Gastrocnemius medialis (tissue), 4 donors: ENCODE results near the gene CTDSPL.

ENCODE experiments used
- CTCF ChIP-seq, 5 experiments: fragments of 450-650 bp in 3 of 5; fragments of 200-600 bp in 2 of 5; sonication (generic) in 2 of 5; IDR thresholded peaks in 4 of 5; conservative IDR thresholded peaks in 1 of 5; 1 replicate in 4 of 5; 2 replicates in 1 of 5; pipeline ENCODE4 v1.5.1; 2016 to 2019; ENCODE audit warnings: antibody characterized with exemption in 5 of 5, mild to moderate bottlenecking in 3 of 5, moderate library complexity in 3 of 5
- POLR2A ChIP-seq, 2 donors: fragments of 450-650 bp; IDR thresholded peaks; one replicate each; pipeline ENCODE4 v1.6.1; 2017; ENCODE audit warnings: antibody characterized with exemption in 2 of 2, mild to moderate bottlenecking in 2 of 2, moderate library complexity in 2 of 2

GRCh38 chr3:37862903-37863815, 1.5 kb downstream of the CTDSPL start:
- TF ChIP-seq POLR2A (IDR thresholded peaks at IDR 0.05) = no peak
- no peak for TF ChIP-seq CTCF (IDR thresholded peaks at IDR 0.05 in 4 of 5, conservative IDR thresholded peaks at IDR 0.05 in 1 of 5)
